DND-41 (cell line): ENCODE measurements around the gene NUDT22.

Experiments
- ATAC-seq: fragments of 200-7000 bp; cut with Tn5 transposase; 3 replicates; pipeline ENCODE4 v1.9.1; 2021; ENCODE audit warnings: low read depth; ENCODE audit not compliant: insufficient read depth
- DNase-seq: peaks from one replicate; pipeline ENCODE4 v3.0.0-alpha.2; 2020
- H2AFZ ChIP-seq: 2 replicates; pipeline ENCODE4 v1.6.0; 2012; ENCODE audit warnings: low read depth, low read length
- H3K27ac ChIP-seq: 2 replicates; pipeline ENCODE4 v1.5.1; 2012; ENCODE audit warnings: low read length, inconsistent platforms
- H3K27me3 ChIP-seq: fragments of 200-600 bp; sonication (generic); 2 replicates; pipeline ENCODE4 v1.6.0; 2012; ENCODE audit warnings: low read length, mild to moderate bottlenecking, inconsistent platforms; ENCODE audit not compliant: insufficient read depth, poor library complexity
- H3K36me3 ChIP-seq: 2 replicates; pipeline ENCODE4 v1.5.1; 2012; ENCODE audit warnings: low read length, inconsistent platforms; ENCODE audit not compliant: insufficient read depth
- H3K4me1 ChIP-seq: 2 replicates; pipeline ENCODE4 v1.5.1; 2012; ENCODE audit warnings: mild to moderate bottlenecking, low read length; ENCODE audit not compliant: insufficient read depth
- H3K4me2 ChIP-seq: 2 replicates; pipeline ENCODE4 v1.6.0; 2012; ENCODE audit warnings: mild to moderate bottlenecking, moderate library complexity, low read length, inconsistent platforms; ENCODE audit not compliant: insufficient read depth
- H3K4me3 ChIP-seq, 2 experiments: fragments of 200-600 bp in 1 of 2; shearing (Covaris generic) in 1 of 2; 2 replicates each; pipeline ENCODE4 v1.5.1; 2012 to 2016; ENCODE audit warnings: inconsistent platforms in 2 of 2, low read length in 2 of 2, mild to moderate bottlenecking in 2 of 2, low read depth in 1 of 2, moderate library complexity in 1 of 2
- H3K79me2 ChIP-seq: 2 replicates; pipeline ENCODE4 v1.6.0; 2012; ENCODE audit warnings: low read length, inconsistent platforms; ENCODE audit not compliant: insufficient read depth
- H3K9ac ChIP-seq: 2 replicates; pipeline ENCODE4 v1.6.0; 2012; ENCODE audit warnings: low read depth, mild to moderate bottlenecking, inconsistent platforms, low read length, moderate library complexity
- H3K9me3 ChIP-seq: 2 replicates; pipeline ENCODE4 v1.5.1; 2012; ENCODE audit warnings: low read length, moderate library complexity, mild to moderate bottlenecking, inconsistent platforms; ENCODE audit not compliant: insufficient read depth, severe bottlenecking
- H4K20me1 ChIP-seq: 2 replicates; pipeline ENCODE4 v1.6.0; 2012; ENCODE audit warnings: low read length; ENCODE audit not compliant: insufficient read depth
- EZH2 ChIP-seq: IDR thresholded peaks from 3 replicates; pipeline ENCODE4 v1.6.1; 2012; ENCODE audit warnings: borderline replicate concordance, low read depth, mild to moderate bottlenecking, moderate library complexity, low read length, inconsistent platforms; ENCODE audit not compliant: severe bottlenecking
- TF ChIP-seq, protein P1 (sequence below): IDR thresholded peaks from 2 replicates; pipeline ENCODE4 v1.5.1; 2012; ENCODE audit warnings: borderline replicate concordance, low read length, moderate library complexity, mild to moderate bottlenecking; ENCODE audit not compliant: poor library complexity, severe bottlenecking; ENCODE audit errors: extremely low read depth

The NUDT22 gene

DNA sequence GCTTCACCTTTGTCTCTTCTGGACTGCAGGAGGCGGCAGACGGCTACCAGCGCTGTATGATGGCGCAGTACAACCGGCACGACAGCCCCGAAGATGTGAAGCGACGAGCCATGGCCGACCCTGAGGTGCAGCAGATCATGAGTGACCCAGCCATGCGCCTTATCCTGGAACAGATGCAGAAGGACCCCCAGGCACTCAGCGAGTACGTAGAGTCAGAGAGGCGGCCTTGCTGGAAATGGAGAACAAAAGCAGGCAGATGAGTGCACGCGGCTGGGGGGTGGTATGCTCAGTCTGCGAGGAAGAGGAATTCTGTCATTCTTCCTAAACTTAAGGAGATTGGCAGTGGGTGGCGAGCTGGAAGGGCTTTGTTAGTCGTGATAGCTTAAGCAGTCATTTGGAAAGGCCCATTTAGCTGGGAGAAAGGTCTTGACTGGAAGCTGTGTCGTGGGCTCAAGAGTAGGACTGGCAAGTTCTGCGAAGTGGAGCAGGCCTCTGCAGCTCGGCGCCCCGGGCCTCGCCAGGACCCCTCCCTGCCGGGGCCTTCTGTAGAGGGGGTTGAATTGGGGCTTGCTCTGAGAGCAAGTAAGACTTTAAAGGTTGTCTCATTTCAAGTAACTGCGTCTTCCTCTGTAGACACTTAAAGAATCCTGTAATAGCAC lies 22.5 kb upstream of the NUDT22 start:
- Histone ChIP-seq H3K4me1 (peaks cover 43% of the 10 kb centered on the region), H2AFZ (no peak overlapping the region), H3K9me3 (no peaks in the 10 kb centered on the region), H3K79me2 (peaks cover 43% of the 10 kb centered on the region), H3K4me2 (no peak overlapping the region), H3K36me3 (peaks cover 77% of the 10 kb centered on the region), H3K4me3 (no peak overlapping the region), H4K20me1 (peaks cover 45% of the 10 kb centered on the region), H3K27me3 (no peaks in the 10 kb centered on the region), H3K27ac (no peak overlapping the region), H3K9ac (no peak overlapping the region)
- TF ChIP-seq EZH2: no peak
- TF ChIP-seq, protein P1, sequence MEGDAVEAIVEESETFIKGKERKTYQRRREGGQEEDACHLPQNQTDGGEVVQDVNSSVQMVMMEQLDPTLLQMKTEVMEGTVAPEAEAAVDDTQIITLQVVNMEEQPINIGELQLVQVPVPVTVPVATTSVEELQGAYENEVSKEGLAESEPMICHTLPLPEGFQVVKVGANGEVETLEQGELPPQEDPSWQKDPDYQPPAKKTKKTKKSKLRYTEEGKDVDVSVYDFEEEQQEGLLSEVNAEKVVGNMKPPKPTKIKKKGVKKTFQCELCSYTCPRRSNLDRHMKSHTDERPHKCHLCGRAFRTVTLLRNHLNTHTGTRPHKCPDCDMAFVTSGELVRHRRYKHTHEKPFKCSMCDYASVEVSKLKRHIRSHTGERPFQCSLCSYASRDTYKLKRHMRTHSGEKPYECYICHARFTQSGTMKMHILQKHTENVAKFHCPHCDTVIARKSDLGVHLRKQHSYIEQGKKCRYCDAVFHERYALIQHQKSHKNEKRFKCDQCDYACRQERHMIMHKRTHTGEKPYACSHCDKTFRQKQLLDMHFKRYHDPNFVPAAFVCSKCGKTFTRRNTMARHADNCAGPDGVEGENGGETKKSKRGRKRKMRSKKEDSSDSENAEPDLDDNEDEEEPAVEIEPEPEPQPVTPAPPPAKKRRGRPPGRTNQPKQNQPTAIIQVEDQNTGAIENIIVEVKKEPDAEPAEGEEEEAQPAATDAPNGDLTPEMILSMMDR: no peak
- ATAC-seq: no peak
- DNase-seq: no peak

DNA sequence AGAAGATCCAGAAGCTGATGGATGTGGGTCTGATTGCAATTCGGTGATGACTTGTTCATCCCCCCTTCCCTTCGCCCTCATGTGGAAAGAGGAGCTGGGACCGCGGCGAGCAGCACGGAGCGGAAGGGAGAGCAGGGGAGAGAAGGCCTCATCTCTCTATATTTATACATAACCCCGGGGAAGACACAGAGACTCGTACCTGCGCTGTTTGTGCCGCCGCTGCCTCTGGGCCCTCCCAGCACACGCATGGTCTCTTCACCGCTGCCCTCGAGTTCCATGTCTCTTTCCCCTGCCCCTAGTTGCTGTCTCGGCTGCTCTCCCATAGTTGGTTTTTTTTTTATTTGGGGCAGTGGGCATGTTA lies 22.0 kb upstream of the NUDT22 start:
- Histone ChIP-seq H3K9me3 (no peaks in the 10 kb centered on the region), H3K4me2 (no peak overlapping the region), H3K36me3 (peaks cover 75% of the 10 kb centered on the region), H3K4me1 (peaks cover 46% of the 10 kb centered on the region), H2AFZ (no peak overlapping the region), H3K27me3 (no peaks in the 10 kb centered on the region), H3K79me2 (peaks cover 41% of the 10 kb centered on the region), H4K20me1 (peaks cover 49% of the 10 kb centered on the region), H3K9ac (no peak overlapping the region), H3K4me3 (no peak overlapping the region), H3K27ac (no peak overlapping the region)
- no peak for DNase-seq
- TF ChIP-seq EZH2: no peak
- TF ChIP-seq, protein P1: no peak
- ATAC-seq: no peak

DNA sequence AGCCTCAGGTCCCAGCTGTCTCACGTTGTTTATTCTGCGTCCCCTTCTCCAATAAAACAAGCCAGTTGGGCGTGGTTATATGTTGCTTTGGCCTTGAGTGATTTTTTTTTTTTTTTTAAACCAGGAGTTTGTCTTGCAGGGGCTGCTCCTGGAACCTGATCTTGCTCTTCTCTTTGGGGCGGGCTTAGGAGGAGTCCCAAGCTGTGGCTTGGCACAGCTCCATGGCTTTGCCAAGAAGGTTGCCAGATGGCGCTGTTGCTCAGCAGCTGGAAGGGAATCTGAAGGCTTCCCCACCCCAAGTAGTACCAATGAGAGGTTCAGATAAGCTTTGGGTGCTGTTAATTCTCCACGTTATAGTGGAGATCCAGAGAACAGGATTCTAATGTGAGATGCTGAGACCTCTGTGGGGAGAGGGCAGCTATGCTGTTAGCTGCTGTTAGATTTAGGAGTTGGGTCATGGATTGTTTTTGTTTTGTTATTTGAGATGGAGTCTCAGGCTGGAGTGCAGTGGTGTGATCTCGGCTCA lies 21.5 kb upstream of the NUDT22 start:
- H3K4me2 ChIP-seq: no peak overlapping the region
- peaks cover 79% of the 10 kb centered on the region for H3K36me3 ChIP-seq
- ATAC-seq (peak; percentile 38), DNase-seq (peak; percentile 88)
- no peak for TF ChIP-seq EZH2
- TF ChIP-seq, protein P1: peak; percentile 93
- H3K9me3 ChIP-seq: no peaks in the 10 kb centered on the region
- no peak overlapping the region for H3K9ac ChIP-seq
- H3K27ac ChIP-seq: peak overlapping the region; percentile 21; the same call in 1 of the 2 replicates
- peaks cover 46% of the 10 kb centered on the region for H3K4me1 ChIP-seq
- no peak overlapping the region for H2AFZ ChIP-seq
- peaks cover 49% of the 10 kb centered on the region for H4K20me1 ChIP-seq
- no peak overlapping the region for H3K4me3 ChIP-seq
- H3K79me2 ChIP-seq: peaks cover 41% of the 10 kb centered on the region
- no peaks in the 10 kb centered on the region for H3K27me3 ChIP-seq
